HepG2 (cell line): ENCODE data around the gene YEATS4. TPM values are rescaled to one million over a fixed set of nuclear protein-coding genes. Genes with fewer than 3 reads are reported as not detected.

Experiments used
- CHD2 ChIP-seq: IDR thresholded peaks from 2 replicates; pipeline ENCODE4 v1.6.1; 2011; ENCODE audit warnings: low read depth, low read length, improper control_type of control experiment
- ELF3 ChIP-seq: IDR thresholded peaks from 2 replicates; pipeline ENCODE4 v1.6.1; 2016; ENCODE audit warnings: missing genetic modification reagents, missing compliant biosample characterization
- HDAC1 ChIP-seq: sonication (generic); formaldehyde crosslinking; IDR thresholded peaks from 2 replicates; pipeline ENCODE4 v1.5.1; 2020; ENCODE audit warnings: mild to moderate bottlenecking, missing genetic modification reagents
- KDM2A ChIP-seq: sonication (generic); formaldehyde crosslinking; IDR thresholded peaks from 2 replicates; pipeline ENCODE4 v1.4.0; 2020; ENCODE audit warnings: low read depth, missing genetic modification reagents, borderline replicate concordance
- NR3C1 ChIP-seq: sonication (generic); formaldehyde crosslinking; IDR thresholded peaks from 2 replicates; pipeline ENCODE4 v1.4.0; 2020; ENCODE audit warnings: missing genetic modification reagents
- SP5 ChIP-seq: IDR thresholded peaks from 2 replicates; pipeline ENCODE4 v1.6.1; 2016; ENCODE audit warnings: low read depth, borderline replicate concordance
- ZBTB1 ChIP-seq: sonication (generic); formaldehyde crosslinking; IDR thresholded peaks from 2 replicates; pipeline ENCODE4 v1.4.0; 2020; ENCODE audit warnings: missing genetic modification reagents, borderline replicate concordance
- ZNF607 ChIP-seq: sonication (generic); formaldehyde crosslinking; IDR thresholded peaks from 2 replicates; pipeline ENCODE4 v1.5.1; 2020; ENCODE audit warnings: missing genetic modification reagents, mild to moderate bottlenecking, borderline replicate concordance
- ZNF737 ChIP-seq: sonication (generic); formaldehyde crosslinking; IDR thresholded peaks from 2 replicates; pipeline ENCODE4 v1.5.0; 2020; ENCODE audit warnings: missing genetic modification reagents, mild to moderate bottlenecking, borderline replicate concordance
- polyA plus RNA-seq, 8 experiments: library from polyadenylated mRNA; depleted of rRNA in 3 of 8; stranded (reverse) in 7 of 8; unstranded in 1 of 8; fragments of >200 nt; fragmentation: Illumina TruSeq in 4 of 8; extraction: Trizol in 4 of 8; gene quantifications; 2 replicates each; pipeline versions ENCODE4 v1.2.1 to v1.2.3, GENCODE V29; 2011 to 2016; ENCODE audit warnings: low read depth in 4 of 8, missing spikeins in 1 of 8, mixed read lengths in 1 of 8; ENCODE audit not compliant: insufficient read depth in 1 of 8
- total RNA-seq, 5 experiments: library from RNA; depleted of rRNA; stranded (reverse); fragments of >200 nt; fragmentation: Illumina TruSeq; extraction: Trizol; gene quantifications; 2 replicates each; pipeline ENCODE4 v1.2.3, GENCODE V29; 2016; ENCODE audit warnings: low read depth in 1 of 5
- TF ChIP-seq, protein P1 (sequence below): sonication (generic); formaldehyde crosslinking; IDR thresholded peaks from 2 replicates; pipeline ENCODE4 v1.4.0; 2020; ENCODE audit warnings: missing genetic modification reagents
- TF ChIP-seq, protein P2 (sequence below): IDR thresholded peaks from 2 replicates; pipeline ENCODE4 v1.6.1; 2012; ENCODE audit warnings: low read depth, low read length, improper control_type of control experiment
- TF ChIP-seq, protein P3 (sequence below): IDR thresholded peaks from 2 replicates; pipeline ENCODE4 v1.6.1; 2016; ENCODE audit warnings: missing genetic modification reagents, missing compliant biosample characterization
- TF ChIP-seq, protein P4 (sequence below): IDR thresholded peaks from 2 replicates; pipeline ENCODE4 v1.4.0; 2020; ENCODE audit warnings: mild to moderate bottlenecking, missing genetic modification reagents
- TF ChIP-seq, protein P5 (sequence below): sonication (generic); formaldehyde crosslinking; IDR thresholded peaks from 2 replicates; pipeline ENCODE4 v1.5.0; 2020; ENCODE audit warnings: missing genetic modification reagents
- TF ChIP-seq, protein P6 (sequence below): sonication (generic); formaldehyde crosslinking; IDR thresholded peaks from 2 replicates; pipeline ENCODE4 v1.5.0; 2020; ENCODE audit warnings: mild to moderate bottlenecking, missing genetic modification reagents, borderline replicate concordance

YEATS4 gene
- total and polyA plus RNA-seq, 2 of the 13 experiments (the other 11 are each of a cell fraction or from before 2014, with no cell fraction given) = 16.8 to 45.0 TPM

DNA sequence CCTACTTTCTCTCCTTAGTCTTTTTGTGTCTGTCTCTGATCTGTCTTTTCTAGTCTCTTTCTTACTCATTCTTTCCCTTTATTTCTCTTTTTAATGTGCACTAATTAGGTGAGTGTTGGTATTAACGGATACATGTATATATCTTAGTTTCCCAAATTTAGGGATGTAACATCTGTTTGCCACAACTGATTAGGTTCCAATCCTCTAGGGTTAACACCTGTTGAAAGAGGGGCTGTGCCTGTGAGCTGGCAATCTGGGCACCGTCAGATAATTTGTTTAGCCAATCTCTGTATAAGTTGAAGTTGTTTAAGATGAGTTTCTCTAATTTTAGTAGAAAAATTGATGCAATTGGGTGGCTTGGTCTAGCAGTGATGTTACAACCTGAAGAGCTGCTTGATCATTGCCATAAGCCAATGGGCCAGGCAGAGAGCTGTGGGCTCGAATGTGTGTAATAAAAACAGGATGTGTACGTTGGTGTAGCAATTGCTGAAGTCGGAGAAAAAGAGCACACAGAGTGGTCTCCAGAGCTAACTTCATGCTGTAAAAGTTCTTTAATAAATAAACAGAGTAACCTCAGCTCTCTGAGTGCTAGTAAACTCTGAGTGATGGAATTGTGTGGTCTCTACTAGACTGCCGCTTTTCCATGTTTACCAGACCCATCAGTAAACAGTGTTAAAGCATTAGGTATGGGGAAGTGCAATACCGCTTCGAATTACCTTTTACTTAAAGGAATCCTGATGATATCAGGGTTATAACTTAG is 29.7 kb upstream of the YEATS4 start (continued):
- TF ChIP-seq, protein P1, sequence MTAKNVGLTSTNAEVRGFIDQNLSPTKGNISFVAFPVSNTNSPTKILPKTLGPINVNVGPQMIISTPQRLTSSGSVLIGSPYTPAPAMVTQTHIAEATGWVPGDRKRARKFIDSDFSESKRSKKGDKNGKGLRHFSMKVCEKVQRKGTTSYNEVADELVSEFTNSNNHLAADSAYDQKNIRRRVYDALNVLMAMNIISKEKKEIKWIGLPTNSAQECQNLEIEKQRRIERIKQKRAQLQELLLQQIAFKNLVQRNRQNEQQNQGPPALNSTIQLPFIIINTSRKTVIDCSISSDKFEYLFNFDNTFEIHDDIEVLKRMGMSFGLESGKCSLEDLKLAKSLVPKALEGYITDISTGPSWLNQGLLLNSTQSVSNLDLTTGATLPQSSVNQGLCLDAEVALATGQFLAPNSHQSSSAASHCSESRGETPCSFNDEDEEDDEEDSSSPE = 0 out of 2 replicates have a peak, but pooled peaks have one; percentile 16
- TF ChIP-seq, protein P2, sequence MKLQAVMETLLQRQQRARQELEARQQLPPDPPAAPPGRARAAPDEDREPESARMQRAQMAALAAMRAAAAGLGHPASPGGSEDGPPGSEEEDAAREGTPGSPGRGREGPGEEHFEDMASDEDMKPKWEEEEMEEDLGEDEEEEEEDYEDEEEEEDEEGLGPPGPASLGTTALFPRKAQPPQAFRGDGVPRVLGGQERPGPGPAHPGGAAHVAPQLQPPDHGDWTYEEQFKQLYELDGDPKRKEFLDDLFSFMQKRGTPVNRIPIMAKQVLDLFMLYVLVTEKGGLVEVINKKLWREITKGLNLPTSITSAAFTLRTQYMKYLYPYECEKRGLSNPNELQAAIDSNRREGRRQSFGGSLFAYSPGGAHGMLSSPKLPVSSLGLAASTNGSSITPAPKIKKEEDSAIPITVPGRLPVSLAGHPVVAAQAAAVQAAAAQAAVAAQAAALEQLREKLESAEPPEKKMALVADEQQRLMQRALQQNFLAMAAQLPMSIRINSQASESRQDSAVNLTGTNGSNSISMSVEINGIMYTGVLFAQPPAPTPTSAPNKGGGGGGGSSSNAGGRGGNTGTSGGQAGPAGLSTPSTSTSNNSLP = no peak
- TF ChIP-seq ZNF737 (CRISPR knock-in tag) (no peak), HDAC1 (CRISPR knock-in tag) (peak; percentile 32; the same call in 1 of the 2 replicates), ZBTB1 (CRISPR knock-in tag) (no peak), KDM2A (no peak), ELF3 (peak; percentile 84), SP5 (CRISPR knock-in tag) (0 out of 2 replicates have a peak, but pooled peaks have one; percentile 22), ZNF607 (CRISPR knock-in tag) (no peak), NR3C1 (CRISPR knock-in tag) (no peak), CHD2 (no peak)
- TF ChIP-seq, protein P3, sequence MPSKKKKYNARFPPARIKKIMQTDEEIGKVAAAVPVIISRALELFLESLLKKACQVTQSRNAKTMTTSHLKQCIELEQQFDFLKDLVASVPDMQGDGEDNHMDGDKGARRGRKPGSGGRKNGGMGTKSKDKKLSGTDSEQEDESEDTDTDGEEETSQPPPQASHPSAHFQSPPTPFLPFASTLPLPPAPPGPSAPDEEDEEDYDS (CRISPR knock-in tag) = peak; percentile 53
- TF ChIP-seq, protein P4, sequence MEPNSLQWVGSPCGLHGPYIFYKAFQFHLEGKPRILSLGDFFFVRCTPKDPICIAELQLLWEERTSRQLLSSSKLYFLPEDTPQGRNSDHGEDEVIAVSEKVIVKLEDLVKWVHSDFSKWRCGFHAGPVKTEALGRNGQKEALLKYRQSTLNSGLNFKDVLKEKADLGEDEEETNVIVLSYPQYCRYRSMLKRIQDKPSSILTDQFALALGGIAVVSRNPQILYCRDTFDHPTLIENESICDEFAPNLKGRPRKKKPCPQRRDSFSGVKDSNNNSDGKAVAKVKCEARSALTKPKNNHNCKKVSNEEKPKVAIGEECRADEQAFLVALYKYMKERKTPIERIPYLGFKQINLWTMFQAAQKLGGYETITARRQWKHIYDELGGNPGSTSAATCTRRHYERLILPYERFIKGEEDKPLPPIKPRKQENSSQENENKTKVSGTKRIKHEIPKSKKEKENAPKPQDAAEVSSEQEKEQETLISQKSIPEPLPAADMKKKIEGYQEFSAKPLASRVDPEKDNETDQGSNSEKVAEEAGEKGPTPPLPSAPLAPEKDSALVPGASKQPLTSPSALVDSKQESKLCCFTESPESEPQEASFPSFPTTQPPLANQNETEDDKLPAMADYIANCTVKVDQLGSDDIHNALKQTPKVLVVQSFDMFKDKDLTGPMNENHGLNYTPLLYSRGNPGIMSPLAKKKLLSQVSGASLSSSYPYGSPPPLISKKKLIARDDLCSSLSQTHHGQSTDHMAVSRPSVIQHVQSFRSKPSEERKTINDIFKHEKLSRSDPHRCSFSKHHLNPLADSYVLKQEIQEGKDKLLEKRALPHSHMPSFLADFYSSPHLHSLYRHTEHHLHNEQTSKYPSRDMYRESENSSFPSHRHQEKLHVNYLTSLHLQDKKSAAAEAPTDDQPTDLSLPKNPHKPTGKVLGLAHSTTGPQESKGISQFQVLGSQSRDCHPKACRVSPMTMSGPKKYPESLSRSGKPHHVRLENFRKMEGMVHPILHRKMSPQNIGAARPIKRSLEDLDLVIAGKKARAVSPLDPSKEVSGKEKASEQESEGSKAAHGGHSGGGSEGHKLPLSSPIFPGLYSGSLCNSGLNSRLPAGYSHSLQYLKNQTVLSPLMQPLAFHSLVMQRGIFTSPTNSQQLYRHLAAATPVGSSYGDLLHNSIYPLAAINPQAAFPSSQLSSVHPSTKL (CRISPR knock-in tag) = peak; percentile 61
- TF ChIP-seq, protein P5, sequence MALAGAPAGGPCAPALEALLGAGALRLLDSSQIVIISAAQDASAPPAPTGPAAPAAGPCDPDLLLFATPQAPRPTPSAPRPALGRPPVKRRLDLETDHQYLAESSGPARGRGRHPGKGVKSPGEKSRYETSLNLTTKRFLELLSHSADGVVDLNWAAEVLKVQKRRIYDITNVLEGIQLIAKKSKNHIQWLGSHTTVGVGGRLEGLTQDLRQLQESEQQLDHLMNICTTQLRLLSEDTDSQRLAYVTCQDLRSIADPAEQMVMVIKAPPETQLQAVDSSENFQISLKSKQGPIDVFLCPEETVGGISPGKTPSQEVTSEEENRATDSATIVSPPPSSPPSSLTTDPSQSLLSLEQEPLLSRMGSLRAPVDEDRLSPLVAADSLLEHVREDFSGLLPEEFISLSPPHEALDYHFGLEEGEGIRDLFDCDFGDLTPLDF = no peak
- TF ChIP-seq, protein P6, sequence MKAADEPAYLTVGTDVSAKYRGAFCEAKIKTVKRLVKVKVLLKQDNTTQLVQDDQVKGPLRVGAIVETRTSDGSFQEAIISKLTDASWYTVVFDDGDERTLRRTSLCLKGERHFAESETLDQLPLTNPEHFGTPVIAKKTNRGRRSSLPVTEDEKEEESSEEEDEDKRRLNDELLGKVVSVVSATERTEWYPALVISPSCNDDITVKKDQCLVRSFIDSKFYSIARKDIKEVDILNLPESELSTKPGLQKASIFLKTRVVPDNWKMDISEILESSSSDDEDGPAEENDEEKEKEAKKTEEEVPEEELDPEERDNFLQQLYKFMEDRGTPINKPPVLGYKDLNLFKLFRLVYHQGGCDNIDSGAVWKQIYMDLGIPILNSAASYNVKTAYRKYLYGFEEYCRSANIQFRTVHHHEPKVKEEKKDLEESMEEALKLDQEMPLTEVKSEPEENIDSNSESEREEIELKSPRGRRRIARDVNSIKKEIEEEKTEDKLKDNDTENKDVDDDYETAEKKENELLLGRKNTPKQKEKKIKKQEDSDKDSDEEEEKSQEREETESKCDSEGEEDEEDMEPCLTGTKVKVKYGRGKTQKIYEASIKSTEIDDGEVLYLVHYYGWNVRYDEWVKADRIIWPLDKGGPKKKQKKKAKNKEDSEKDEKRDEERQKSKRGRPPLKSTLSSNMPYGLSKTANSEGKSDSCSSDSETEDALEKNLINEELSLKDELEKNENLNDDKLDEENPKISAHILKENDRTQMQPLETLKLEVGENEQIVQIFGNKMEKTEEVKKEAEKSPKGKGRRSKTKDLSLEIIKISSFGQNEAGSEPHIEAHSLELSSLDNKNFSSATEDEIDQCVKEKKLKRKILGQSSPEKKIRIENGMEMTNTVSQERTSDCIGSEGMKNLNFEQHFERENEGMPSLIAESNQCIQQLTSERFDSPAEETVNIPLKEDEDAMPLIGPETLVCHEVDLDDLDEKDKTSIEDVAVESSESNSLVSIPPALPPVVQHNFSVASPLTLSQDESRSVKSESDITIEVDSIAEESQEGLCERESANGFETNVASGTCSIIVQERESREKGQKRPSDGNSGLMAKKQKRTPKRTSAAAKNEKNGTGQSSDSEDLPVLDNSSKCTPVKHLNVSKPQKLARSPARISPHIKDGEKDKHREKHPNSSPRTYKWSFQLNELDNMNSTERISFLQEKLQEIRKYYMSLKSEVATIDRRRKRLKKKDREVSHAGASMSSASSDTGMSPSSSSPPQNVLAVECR (CRISPR knock-in tag) = peak; percentile 39; the same call in 1 of the 2 replicates
